Mucosa of rectum (tissue), 2 donors: Measurements from ENCODE around the gene PPP1R12B.
"Not testable (repeated sequence)": the region's sequence is repeated elsewhere in the genome, so short reads cannot be mapped to it uniquely, and the experiment has no call there.

Experiments
- H3K27ac ChIP-seq, 2 donors: one replicate each; pipeline ENCODE4 v1.7.0; 2013; ENCODE audit warnings: inconsistent platforms in 2 of 2, low read depth in 2 of 2, low read length in 2 of 2
- H3K27me3 ChIP-seq, 2 donors: one replicate each; pipeline ENCODE4 v1.7.0; 2013; ENCODE audit warnings: low read length in 2 of 2; ENCODE audit not compliant: control insufficient read depth in 2 of 2, insufficient read depth in 2 of 2
- H3K36me3 ChIP-seq, 2 donors: one replicate each; pipeline ENCODE4 v1.7.0; 2013; ENCODE audit warnings: low read length in 2 of 2; ENCODE audit not compliant: control insufficient read depth in 2 of 2, insufficient read depth in 2 of 2
- H3K4me1 ChIP-seq, 2 donors: one replicate each; pipeline ENCODE4 v1.7.0; 2013; ENCODE audit warnings: low read length in 2 of 2, mild to moderate bottlenecking in 1 of 2; ENCODE audit not compliant: control insufficient read depth in 2 of 2, insufficient read depth in 2 of 2
- H3K4me3 ChIP-seq, 2 donors: one replicate each; pipeline ENCODE4 v1.7.0; 2013; ENCODE audit warnings: low read length in 2 of 2
- H3K9ac ChIP-seq, 2 donors: one replicate each; pipeline ENCODE4 v1.7.0; 2013; ENCODE audit warnings: low read length in 2 of 2, low read depth in 1 of 2, mild to moderate bottlenecking in 1 of 2
- H3K9me3 ChIP-seq, 2 donors: one replicate each; pipeline ENCODE4 v1.7.0; 2013; ENCODE audit warnings: low read length in 2 of 2; ENCODE audit not compliant: control insufficient read depth in 2 of 2
- donor health status: healthy.
- donor health status: Normal muscosa, but diverticular disease.

PPP1R12B gene

GRCh38 chr1:202615501-202616354, 267.2 kb downstream of the PPP1R12B start:
- Histone ChIP-seq H3K9ac (peak overlapping the region in 1 of 2 donors; percentile 32), H3K9me3 (no peaks in the 10 kb centered on the region), H3K36me3 (no peaks in the 10 kb centered on the region), H3K4me1 (peaks cover 11 to 15% of the 10 kb centered on the region in 2 donors), H3K27me3 (no peaks in the 10 kb centered on the region), H3K27ac (peak overlapping the region; percentile 6 to 48), H3K4me3 (no peak overlapping the region)

GRCh38 chr1:202616355-202616915, 267.9 kb downstream of the PPP1R12B start:
- H3K9ac ChIP-seq, result no peak overlapping the region
- H3K4me3 ChIP-seq, result no peak overlapping the region
- no peaks in the 10 kb centered on the region for H3K9me3 ChIP-seq
- H3K36me3 ChIP-seq, result no peaks in the 10 kb centered on the region
- H3K27me3 ChIP-seq, result no peaks in the 10 kb centered on the region
- no peak overlapping the region for H3K27ac ChIP-seq
- peaks cover 11 to 15% of the 10 kb centered on the region in 2 donors for H3K4me1 ChIP-seq

- H3K36me3 ChIP-seq, H3K9ac ChIP-seq, H3K4me3 ChIP-seq, H3K9me3 ChIP-seq, H3K27me3 ChIP-seq, H3K27ac ChIP-seq: not testable (repeated sequence)
- peaks cover 11 to 15% of the 10 kb centered on the region in 2 donors for H3K4me1 ChIP-seq
Observed at GRCh38 chr1:202619012-202619411, 270.5 kb downstream of the PPP1R12B start.

GRCh38 chr1:202619505-202619904, 271.0 kb downstream of the PPP1R12B start:
- Histone ChIP-seq H3K27ac (no peak overlapping the region), H3K27me3 (no peaks in the 10 kb centered on the region), H3K36me3 (no peaks in the 10 kb centered on the region), H3K4me1 (peaks cover 11 to 15% of the 10 kb centered on the region in 2 donors), H3K4me3 (no peak overlapping the region), H3K9me3 (no peaks in the 10 kb centered on the region), H3K9ac (no peak overlapping the region)

- H3K4me1 ChIP-seq, result peaks cover 11 to 15% of the 10 kb centered on the region in 2 donors
- not testable (repeated sequence) for H3K27ac ChIP-seq, H3K27me3 ChIP-seq, H3K9me3 ChIP-seq, H3K9ac ChIP-seq, H3K4me3 ChIP-seq, H3K36me3 ChIP-seq
Observed at GRCh38 chr1:202620036-202620435, 271.5 kb downstream of the PPP1R12B start.

- Histone ChIP-seq H3K36me3 (no peaks in the 10 kb centered on the region), H3K27ac (no peak overlapping the region), H3K9me3 (no peaks in the 10 kb centered on the region), H3K4me3 (no peak overlapping the region), H3K4me1 (peaks cover 2 to 3% of the 10 kb centered on the region in 2 donors), H3K9ac (no peak overlapping the region), H3K27me3 (no peaks in the 10 kb centered on the region)
Observed at GRCh38 chr1:202621446-202621845, 272.9 kb downstream of the PPP1R12B start.

- H3K27me3 ChIP-seq, result no peaks in the 10 kb centered on the region
- H3K4me1 ChIP-seq, result peaks cover 0 to 3% of the 10 kb centered on the region in 2 donors
- H3K36me3 ChIP-seq, result no peaks in the 10 kb centered on the region
- no peak overlapping the region for H3K27ac ChIP-seq
- H3K4me3 ChIP-seq, result no peak overlapping the region
- no peak overlapping the region for H3K9ac ChIP-seq
- H3K9me3 ChIP-seq, result no peaks in the 10 kb centered on the region
Observed at GRCh38 chr1:202622388-202622787, 273.9 kb downstream of the PPP1R12B start.

GRCh38 chr1:202623075-202623474, 274.6 kb downstream of the PPP1R12B start:
- Histone ChIP-seq H3K27ac (no peak overlapping the region), H3K9me3 (no peaks in the 10 kb centered on the region), H3K36me3 (no peaks in the 10 kb centered on the region), H3K4me1 (peaks cover 0 to 3% of the 10 kb centered on the region in 2 donors), H3K4me3 (no peak overlapping the region), H3K9ac (no peak overlapping the region), H3K27me3 (no peaks in the 10 kb centered on the region)

GRCh38 chr1:202623476-202623875, 275.0 kb downstream of the PPP1R12B start:
- H3K4me1 ChIP-seq, H3K9me3 ChIP-seq, H3K9ac ChIP-seq, H3K36me3 ChIP-seq, H3K27ac ChIP-seq, H3K4me3 ChIP-seq, H3K27me3 ChIP-seq: not testable (repeated sequence)

- no peaks in the 10 kb centered on the region for H3K27me3 ChIP-seq
- H3K9ac ChIP-seq, result no peak overlapping the region
- peaks cover 3% of the 10 kb centered on the region in 2 donors for H3K4me1 ChIP-seq
- H3K9me3 ChIP-seq, result no peaks in the 10 kb centered on the region
- H3K36me3 ChIP-seq, result no peaks in the 10 kb centered on the region
- H3K4me3 ChIP-seq, result no peak overlapping the region
- no peak overlapping the region for H3K27ac ChIP-seq
Observed at GRCh38 chr1:202624088-202624780, 275.7 kb downstream of the PPP1R12B start.
